ENCODE measurements around the gene CREB5.

- TF ChIP-seq TOX (CRISPR knock-in tag; IDR thresholded peaks at IDR 0.05; ENCODE audit: borderline replicate concordance) (no peak), CSRNP3 (CRISPR knock-in tag; IDR thresholded peaks at IDR 0.05) (no peak), CSDC2 (CRISPR knock-in tag; IDR thresholded peaks at IDR 0.05) (no peak), ZFP30 (CRISPR knock-in tag; IDR thresholded peaks at IDR 0.05) (no peak), PPARA (CRISPR knock-in tag; IDR thresholded peaks at IDR 0.05; ENCODE audit: borderline replicate concordance) (no peak)
Measured at GRCh38 chr7:28474640-28475039, 62.3 kb downstream of the CREB5 start.

Data from SK-N-SH treated with all-trans-retinoic acid at 6 μM for 48 hours (cell line).